Measurements from ENCODE around the gene SATB2.

The SATB2 gene

GRCh38 chr2:199455545-199456382 is 2.0 kb downstream of the SATB2 start:
- H3K27me3 ChIP-seq = peaks cover 94% of the 10 kb centered on the region
- no peaks in the 10 kb centered on the region for H3K36me3 ChIP-seq
- H3K9me3 ChIP-seq = no peaks in the 10 kb centered on the region
- H3K4me1 ChIP-seq = no peaks in the 10 kb centered on the region; the same call in 1 of the 2 replicates
- no peak for DNase-seq
- no peak for TF ChIP-seq CTCF (IDR thresholded peaks at IDR 0.05; ENCODE audit: low read depth, low read length)
- H3K4me3 ChIP-seq (ENCODE audit: low read depth, low read length) = no peak overlapping the region

- TF ChIP-seq CTCF (IDR thresholded peaks at IDR 0.05; ENCODE audit: low read depth, low read length) = no peak
- H3K36me3 ChIP-seq = no peaks in the 10 kb centered on the region
- H3K4me3 ChIP-seq (ENCODE audit: low read depth, low read length) = no peak overlapping the region
- DNase-seq = no peak
- H3K4me1 ChIP-seq = no peaks in the 10 kb centered on the region; the same call in 1 of the 2 replicates
- H3K9me3 ChIP-seq = no peaks in the 10 kb centered on the region
- peaks cover 94% of the 10 kb centered on the region for H3K27me3 ChIP-seq
Observed at GRCh38 chr2:199455210-199455544, 2.6 kb downstream of the SATB2 start.

GRCh38 chr2:199452991-199453379 is 4.8 kb downstream of the SATB2 start:
- Histone ChIP-seq H3K36me3 (no peaks in the 10 kb centered on the region), H3K27me3 (peaks cover 98% of the 10 kb centered on the region), H3K4me1 (no peaks in the 10 kb centered on the region; the same call in 1 of the 2 replicates), H3K4me3 (ENCODE audit: low read depth, low read length) (no peak overlapping the region), H3K9me3 (no peaks in the 10 kb centered on the region)
- no peak for TF ChIP-seq CTCF (IDR thresholded peaks at IDR 0.05; ENCODE audit: low read depth, low read length)
- DNase-seq = no peak

GRCh38 chr2:199452260-199452990 is 5.3 kb downstream of the SATB2 start:
- Histone ChIP-seq H3K9me3 (no peaks in the 10 kb centered on the region), H3K27me3 (peaks cover 99% of the 10 kb centered on the region), H3K4me3 (ENCODE audit: low read depth, low read length) (no peak overlapping the region), H3K4me1 (no peaks in the 10 kb centered on the region; the same call in 1 of the 2 replicates), H3K36me3 (no peaks in the 10 kb centered on the region)
- DNase-seq = no peak
- no peak for TF ChIP-seq CTCF (IDR thresholded peaks at IDR 0.05; ENCODE audit: low read depth, low read length)

GRCh38 chr2:199449956-199450355 is 7.8 kb downstream of the SATB2 start:
- Histone ChIP-seq H3K4me3 (ENCODE audit: low read depth, low read length) (no peak overlapping the region), H3K9me3 (no peaks in the 10 kb centered on the region), H3K36me3 (no peaks in the 10 kb centered on the region), H3K4me1 (no peaks in the 10 kb centered on the region), H3K27me3 (peaks cover 100% of the 10 kb centered on the region)
- no peak for TF ChIP-seq CTCF (IDR thresholded peaks at IDR 0.05; ENCODE audit: low read depth, low read length)
- no peak for DNase-seq

GRCh38 chr2:199449455-199449854 is 8.3 kb downstream of the SATB2 start:
- H3K9me3 ChIP-seq = no peaks in the 10 kb centered on the region
- no peak for TF ChIP-seq CTCF (IDR thresholded peaks at IDR 0.05; ENCODE audit: low read depth, low read length)
- no peak overlapping the region for H3K4me3 ChIP-seq (ENCODE audit: low read depth, low read length)
- no peaks in the 10 kb centered on the region for H3K36me3 ChIP-seq
- DNase-seq = no peak
- H3K27me3 ChIP-seq = peaks cover 100% of the 10 kb centered on the region
- H3K4me1 ChIP-seq = no peaks in the 10 kb centered on the region
